ENCODE measurements around the gene CCM2L.

The CCM2L gene

GRCh38 chr20:32009564-32009963 is 674 bp upstream of the CCM2L start:
- TF ChIP-seq CTCF (IDR thresholded peaks at IDR 0.05): no peak

- TF ChIP-seq CTCF (IDR thresholded peaks at IDR 0.05): no peak
These were observed 428 bp downstream of the CCM2L start for GRCh38 chr20:32010666-32011065.

- TF ChIP-seq CTCF (IDR thresholded peaks at IDR 0.05): no peak
These were observed 2.0 kb downstream of the CCM2L start for GRCh38 chr20:32012159-32012688.

- no peak for TF ChIP-seq CTCF (IDR thresholded peaks at IDR 0.05)
These were observed 3.1 kb downstream of the CCM2L start for GRCh38 chr20:32013326-32013725.

GRCh38 chr20:32017711-32018251 is 7.5 kb downstream of the CCM2L start:
- peak; percentile 49 for TF ChIP-seq CTCF (IDR thresholded peaks at IDR 0.05)

- TF ChIP-seq CTCF (IDR thresholded peaks at IDR 0.05): no peak
These were observed 8.3 kb downstream of the CCM2L start for GRCh38 chr20:32018269-32019155.

- no peak; the same call in 1 of the 2 replicates for TF ChIP-seq CTCF (IDR thresholded peaks at IDR 0.05)
These were observed 8.9 kb downstream of the CCM2L start for GRCh38 chr20:32019156-32019510.
